Kidney (tissue), 14 donors: ENCODE results near the gene ST6GALNAC5. TPM values are rescaled to one million over a fixed set of nuclear protein-coding genes. Genes with fewer than 3 reads are reported as not detected.

ENCODE experiments used
- DNase-seq, 5 donors: peaks; one replicate each; pipeline ENCODE4 v3.0.0-alpha.2; 2013 to 2020
- FAIRE-seq: peaks from 2 replicates; lab custom pipeline; 2012; peaks lifted over from hg19 to GRCh38; lab: Jason Lieb, UNC
- H3K27ac ChIP-seq, 2 donors: one replicate each; pipeline ENCODE4 v1.7.0; 2013; ENCODE audit warnings: low read depth in 2 of 2, low read length in 2 of 2, inconsistent platforms in 1 of 2
- H3K27me3 ChIP-seq: one replicate; pipeline ENCODE4 v1.7.1; 2013; ENCODE audit warnings: low read length, inconsistent platforms; ENCODE audit not compliant: control insufficient read depth, insufficient read depth
- H3K36me3 ChIP-seq, 3 donors: one replicate each; pipeline versions ENCODE4 v1.7.0 to v1.7.1; 2013; ENCODE audit warnings: low read length in 3 of 3, control low read depth in 1 of 3, inconsistent platforms in 1 of 3; ENCODE audit not compliant: insufficient read depth in 3 of 3, control insufficient read depth in 2 of 3
- H3K4me1 ChIP-seq, 3 donors: one replicate each; pipeline versions ENCODE4 v1.7.0 to v1.7.1; 2013; ENCODE audit warnings: low read length in 3 of 3, inconsistent platforms in 1 of 3, low read depth in 1 of 3; ENCODE audit not compliant: control insufficient read depth in 2 of 3, insufficient read depth in 2 of 3
- H3K4me3 ChIP-seq, 3 donors: one replicate each; pipeline versions ENCODE4 v1.7.0 to v1.8.1; 2013; ENCODE audit warnings: low read length in 3 of 3, control low read depth in 1 of 3, inconsistent platforms in 1 of 3
- H3K9ac ChIP-seq, 3 donors: one replicate each; pipeline versions ENCODE4 v1.7.0 to v1.7.1; 2013; ENCODE audit warnings: low read length in 3 of 3, control low read depth in 1 of 3, inconsistent platforms in 1 of 3
- H3K9me3 ChIP-seq, 3 donors: one replicate each; pipeline versions ENCODE4 v1.7.0 to v1.7.1; 2013; ENCODE audit warnings: low read length in 3 of 3, control low read depth in 1 of 3, inconsistent platforms in 1 of 3; ENCODE audit not compliant: control insufficient read depth in 2 of 3, insufficient read depth in 1 of 3
- CTCF ChIP-seq: IDR thresholded peaks from 3 replicates; pipeline ENCODE4 v1.5.1; 2012; ENCODE audit warnings: mild to moderate bottlenecking, moderate library complexity, borderline replicate concordance; ENCODE audit not compliant: insufficient read depth; ENCODE audit errors: extremely low read depth
- intact Hi-C: fragments of 100-400 bp; cut with DNase I; formaldehyde crosslinking; loops from one replicate; pipeline ENCODE4 v1.11.1; 2022
- polyA plus RNA-seq: library from polyadenylated mRNA; stranded (reverse); fragments of 350-450 nt; fragmentation: Illumina TruSeq; extraction: RNeasy Lipid Tissue Mini Kit (QIAGEN cat#74804); gene quantifications from one replicate; pipeline ENCODE4 v1.2.3, GENCODE V29; 2014; ENCODE audit warnings: low read depth, low replicate concordance; ENCODE audit not compliant: insufficient read depth
- total RNA-seq: library from RNA; stranded (reverse); fragmentation: NEBNext Ultra II Directional; extraction: Animal tissue kit (Norgen Biotek cat#: 25700); gene quantifications from one replicate; pipeline ENCODE4 v1.2.1, GENCODE V29; 2021
- donor health status: control.
- donor health status: control.
- donor health status: control.
- donor health status: control.
- donor health status: control.
- donor health status: DM: yes; HTN: yes; CAD: no.
- donor health status: Normal renal cell carcinoma (clear cell type).

Gene ST6GALNAC5
- total and polyA plus RNA-seq, 2 donors from 2014 or later = 0.34 to 0.50 TPM

GRCh38 chr1:76989976-76990375 lies 122.7 kb downstream of the ST6GALNAC5 start:
- DNase-seq (no peak), FAIRE-seq (no peak)
- Histone ChIP-seq H3K9me3 (no peaks in the 10 kb centered on the region), H3K36me3 (no peaks in the 10 kb centered on the region), H3K27ac (no peak overlapping the region), H3K4me1 (no peaks in the 10 kb centered on the region), H3K27me3 (no peaks in the 10 kb centered on the region), H3K4me3 (no peak overlapping the region), H3K9ac (no peak overlapping the region)
- TF ChIP-seq CTCF = no peak
- intact Hi-C loops = no loop called here

GRCh38 chr1:76993036-76993435 lies 125.8 kb downstream of the ST6GALNAC5 start:
- DNase-seq (no peak), FAIRE-seq (no peak)
- H3K9ac ChIP-seq = no peak overlapping the region
- intact Hi-C loops = no loop called here
- no peaks in the 10 kb centered on the region for H3K4me1 ChIP-seq
- H3K27me3 ChIP-seq = no peaks in the 10 kb centered on the region
- H3K4me3 ChIP-seq = no peak overlapping the region
- no peak for TF ChIP-seq CTCF
- no peaks in the 10 kb centered on the region for H3K36me3 ChIP-seq
- H3K9me3 ChIP-seq = no peaks in the 10 kb centered on the region
- no peak overlapping the region for H3K27ac ChIP-seq

GRCh38 chr1:76998582-76999223 lies 131.4 kb downstream of the ST6GALNAC5 start:
- H3K36me3 ChIP-seq = no peaks in the 10 kb centered on the region
- FAIRE-seq = no peak
- no peak overlapping the region for H3K9ac ChIP-seq
- DNase-seq = no peak
- H3K9me3 ChIP-seq = no peaks in the 10 kb centered on the region
- no peak for TF ChIP-seq CTCF
- no peak overlapping the region for H3K4me3 ChIP-seq
- no peaks in the 10 kb centered on the region for H3K27me3 ChIP-seq
- intact Hi-C loops = no loop called here
- no peaks in the 10 kb centered on the region for H3K4me1 ChIP-seq
- H3K27ac ChIP-seq = no peak overlapping the region

GRCh38 chr1:77007675-77008074 lies 140.4 kb downstream of the ST6GALNAC5 start:
- TF ChIP-seq CTCF = no peak
- Histone ChIP-seq H3K27me3 (no peaks in the 10 kb centered on the region), H3K9me3 (no peaks in the 10 kb centered on the region), H3K9ac (no peak overlapping the region), H3K36me3 (no peaks in the 10 kb centered on the region), H3K4me3 (no peak overlapping the region), H3K27ac (no peak overlapping the region), H3K4me1 (no peaks in the 10 kb centered on the region)
- FAIRE-seq (no peak), DNase-seq (no peak)
- intact Hi-C loops = no loop called here
